NCI-H524 (cell line): ENCODE measurements around the gene SMAD6.

Source experiments
- DNase-seq, 2 experiments: peaks; one replicate each; lab custom pipeline; 2025; lab: John Stamatoyannopoulos, UW

Gene SMAD6

GRCh38 chr15:66703540-66703941 is 1.5 kb downstream of the SMAD6 start:
- DNase-seq: peak in 1 of 2 experiments; percentile 20

- no peak for DNase-seq
Observed at GRCh38 chr15:66704019-66704802, 2.2 kb downstream of the SMAD6 start.

GRCh38 chr15:66704803-66705153 is 2.7 kb downstream of the SMAD6 start:
- no peak for DNase-seq

DNA sequence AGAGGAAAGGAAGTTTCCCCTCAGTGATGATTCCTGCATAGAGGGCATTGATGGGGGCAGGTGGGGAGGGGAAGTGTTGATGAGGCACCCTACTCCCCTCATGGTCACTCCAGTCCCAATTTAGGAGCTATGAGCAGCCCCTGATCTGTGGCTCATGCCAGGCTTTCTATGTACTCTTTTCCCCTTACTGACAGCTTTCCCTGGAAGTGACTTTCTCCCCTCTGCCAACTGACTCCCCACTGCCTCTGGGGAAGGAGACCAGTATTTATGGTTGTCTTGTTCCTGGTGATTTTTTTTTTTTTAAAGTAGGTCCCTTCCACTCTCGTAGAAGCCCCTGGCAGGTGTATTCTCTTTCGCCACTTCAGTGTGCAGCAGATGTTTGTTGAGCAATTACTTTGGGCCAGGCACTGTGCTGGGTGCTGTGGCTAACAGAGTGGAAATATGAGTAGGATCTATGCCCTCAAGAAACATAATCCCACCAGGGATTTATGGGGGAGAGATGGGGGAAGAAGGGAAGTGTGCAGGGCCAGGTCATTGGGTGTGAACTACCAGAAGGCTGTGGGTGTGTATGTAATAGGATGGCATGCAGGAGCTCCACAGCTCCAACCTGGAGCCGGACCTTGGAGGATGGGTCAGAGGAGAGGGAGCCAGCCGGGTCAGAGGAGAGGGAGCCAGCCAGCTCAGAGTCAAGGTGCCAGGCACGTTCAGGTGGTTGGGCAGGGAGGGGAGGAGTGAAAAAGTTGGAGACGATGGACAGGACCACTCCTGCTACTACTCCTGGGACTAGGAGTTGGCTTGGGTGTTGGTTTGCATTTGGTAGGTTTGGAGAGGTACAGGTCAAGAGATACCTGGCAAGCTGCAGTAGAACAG is 3.5 kb downstream of the SMAD6 start:
- peak; percentile 73 to 75 for DNase-seq

- peak in 1 of 2 experiments; percentile 19 for DNase-seq
Observed at GRCh38 chr15:66706225-66706732, 4.2 kb downstream of the SMAD6 start.

DNA sequence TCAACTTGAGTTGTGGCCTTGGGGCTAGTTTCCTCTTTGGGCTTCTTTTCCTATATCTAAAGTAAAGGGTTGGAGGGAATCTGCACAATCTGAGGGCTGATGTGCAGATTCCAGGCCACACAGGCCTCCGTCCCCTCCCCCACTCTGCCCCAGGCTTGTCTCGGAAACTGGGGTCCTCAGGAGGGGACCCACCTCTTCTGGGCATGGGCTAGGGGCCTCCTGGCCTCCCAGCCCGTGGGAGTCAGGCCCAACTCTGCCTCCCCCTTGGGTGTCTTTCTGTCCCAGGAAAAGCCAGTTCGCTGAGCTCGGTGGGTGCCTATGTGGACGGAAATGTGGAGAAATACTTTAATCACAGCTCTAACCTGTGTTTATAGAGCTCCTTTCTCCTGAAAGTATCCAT is 4.8 kb downstream of the SMAD6 start:
- DNase-seq: no peak

DNA sequence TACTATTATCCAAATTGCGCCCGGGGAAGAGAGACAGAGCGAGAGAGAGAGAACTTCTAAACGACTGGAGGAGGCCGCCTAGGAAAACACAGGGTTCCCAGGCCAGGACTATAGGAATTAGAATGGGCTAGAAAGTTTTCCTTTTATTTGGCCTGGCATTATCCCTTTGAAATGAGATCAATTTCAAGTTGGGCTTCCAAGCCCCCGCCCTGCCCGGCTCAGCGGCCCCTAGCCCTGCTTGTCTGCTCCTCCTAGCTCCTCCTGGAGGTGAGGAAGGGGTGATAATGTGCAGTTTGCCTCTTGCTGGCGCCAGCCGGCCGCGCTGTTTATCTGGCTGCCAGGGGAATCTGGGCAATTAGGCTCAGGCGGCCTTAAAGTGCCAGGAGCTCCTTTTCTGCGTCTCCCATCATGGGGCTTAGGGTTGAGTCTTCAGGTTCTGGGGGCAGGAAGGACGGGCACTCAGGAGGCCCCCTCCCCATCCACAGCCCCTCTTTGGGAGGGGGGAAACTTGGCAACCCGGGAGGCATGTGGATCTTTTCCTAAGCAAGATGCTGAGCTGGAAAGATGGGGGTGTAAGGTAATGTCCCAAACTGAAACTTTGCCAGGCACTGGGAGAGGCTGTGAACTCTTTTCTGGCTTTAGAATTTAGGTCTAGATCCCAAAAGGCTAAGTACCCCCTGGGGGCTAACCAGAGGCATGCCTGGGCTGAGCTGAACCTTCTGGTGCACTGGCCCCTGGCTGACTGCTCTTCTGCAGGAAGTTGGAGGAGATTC is 5.5 kb downstream of the SMAD6 start:
- peak; percentile 70 to 84 for DNase-seq

DNA sequence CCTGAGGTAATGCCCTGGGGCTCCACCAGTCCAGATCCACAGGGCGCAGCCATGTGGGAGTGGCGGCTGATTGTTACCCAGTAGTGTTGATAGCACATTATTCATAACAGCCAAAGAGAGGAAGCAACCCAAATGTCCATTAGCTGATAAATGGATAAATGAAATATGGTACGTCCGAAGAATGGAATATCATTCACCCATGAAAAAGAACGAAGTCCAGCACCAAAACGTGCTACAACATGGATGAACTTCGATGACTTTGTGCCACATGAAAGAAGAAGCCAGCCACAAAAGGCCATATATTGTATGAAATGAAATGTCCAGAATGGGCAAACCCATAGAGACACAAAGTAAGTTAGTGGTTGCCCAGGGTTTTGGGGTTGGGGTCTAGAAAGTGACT is 6.4 kb downstream of the SMAD6 start:
- no peak for DNase-seq

GRCh38 chr15:66709884-66710283 is 7.8 kb downstream of the SMAD6 start:
- no peak for DNase-seq

- DNase-seq: no peak
Observed at GRCh38 chr15:66711260-66711659, 9.2 kb downstream of the SMAD6 start.

- no peak for DNase-seq
Observed at GRCh38 chr15:66711862-66712261, 9.8 kb downstream of the SMAD6 start.

DNA sequence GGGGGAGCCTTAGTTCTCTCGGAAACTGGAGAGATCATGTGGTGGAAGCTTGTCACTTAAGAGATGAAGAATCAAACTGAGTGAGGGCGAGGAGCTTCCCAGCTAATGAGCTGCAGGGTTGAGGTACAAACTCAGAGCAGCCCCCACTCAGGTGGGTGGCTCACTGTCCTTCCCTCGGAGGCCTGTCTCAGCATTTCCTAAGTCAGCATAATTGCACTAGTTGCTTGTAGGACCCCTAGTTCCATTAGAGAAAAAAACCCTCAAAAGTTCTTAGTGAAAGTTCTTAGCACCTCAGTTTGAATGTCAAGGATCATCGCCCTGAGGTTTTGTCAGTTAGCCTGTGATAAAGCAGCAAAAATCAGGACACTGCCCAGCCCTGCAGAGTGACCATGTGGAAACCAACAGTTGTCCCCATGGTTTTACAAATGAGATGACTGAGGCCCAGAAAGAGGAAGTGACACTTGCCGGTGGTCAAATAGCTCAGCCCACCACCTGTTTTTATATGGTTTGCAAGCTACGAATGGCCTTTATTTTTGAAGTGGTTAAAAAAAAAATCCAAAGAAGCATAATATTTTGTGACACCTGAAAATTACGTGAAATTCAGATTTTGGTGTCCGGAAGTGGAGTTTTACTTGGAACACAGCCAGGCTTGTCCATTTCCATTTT is 11.9 kb downstream of the SMAD6 start:
- DNase-seq: no peak

DNA sequence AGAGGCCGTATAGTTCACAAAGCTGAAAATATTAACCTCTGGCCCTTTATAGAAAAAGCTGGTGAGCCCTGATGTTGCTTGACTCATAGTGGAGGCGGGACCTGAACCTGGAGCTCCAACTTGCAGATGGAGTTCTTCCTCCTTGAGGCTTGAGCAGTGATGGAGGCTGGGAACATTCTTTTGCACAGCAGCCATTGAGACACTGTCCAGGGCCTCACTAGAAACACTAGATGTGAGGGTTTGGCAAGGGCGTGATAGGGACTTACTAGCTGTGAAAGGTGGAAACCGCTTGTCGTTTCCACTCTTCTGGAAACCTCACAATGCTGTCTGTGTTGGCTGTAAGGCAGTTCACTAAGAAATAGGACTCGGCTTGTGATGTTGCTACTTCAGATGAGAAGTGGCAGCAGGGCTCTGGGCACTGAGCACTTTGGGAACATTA is 12.5 kb downstream of the SMAD6 start:
- no peak for DNase-seq

DNA sequence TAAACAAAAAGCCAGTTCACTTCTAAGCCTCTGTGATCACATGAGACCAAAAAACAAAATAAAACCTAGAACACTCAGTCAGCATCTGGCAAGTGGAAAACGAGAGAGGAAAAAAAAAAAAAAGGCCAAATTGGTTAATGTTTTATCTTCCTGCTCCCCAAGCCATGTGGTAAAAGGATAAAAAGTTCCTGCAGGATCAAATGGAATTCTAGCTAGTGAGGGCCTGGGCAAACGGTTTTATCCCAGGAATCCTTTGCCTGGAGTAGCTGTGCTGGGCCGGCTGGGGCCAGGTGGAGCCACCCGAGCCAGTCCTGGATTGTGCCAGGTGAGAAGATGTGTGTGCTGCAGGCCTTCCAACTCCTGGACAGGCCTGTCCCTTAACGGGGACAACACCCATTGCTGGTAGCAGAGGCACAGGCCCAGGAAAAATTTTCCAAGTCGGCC is 13.2 kb downstream of the SMAD6 start:
- no peak for DNase-seq

- DNase-seq: no peak
Observed at GRCh38 chr15:66715720-66716655, 14.0 kb downstream of the SMAD6 start.

GRCh38 chr15:66716656-66717020 is 14.6 kb downstream of the SMAD6 start:
- no peak for DNase-seq

GRCh38 chr15:66718220-66718988 is 16.4 kb downstream of the SMAD6 start:
- DNase-seq: no peak

- no peak for DNase-seq
Observed at GRCh38 chr15:66719471-66719870, 17.4 kb downstream of the SMAD6 start.

DNA sequence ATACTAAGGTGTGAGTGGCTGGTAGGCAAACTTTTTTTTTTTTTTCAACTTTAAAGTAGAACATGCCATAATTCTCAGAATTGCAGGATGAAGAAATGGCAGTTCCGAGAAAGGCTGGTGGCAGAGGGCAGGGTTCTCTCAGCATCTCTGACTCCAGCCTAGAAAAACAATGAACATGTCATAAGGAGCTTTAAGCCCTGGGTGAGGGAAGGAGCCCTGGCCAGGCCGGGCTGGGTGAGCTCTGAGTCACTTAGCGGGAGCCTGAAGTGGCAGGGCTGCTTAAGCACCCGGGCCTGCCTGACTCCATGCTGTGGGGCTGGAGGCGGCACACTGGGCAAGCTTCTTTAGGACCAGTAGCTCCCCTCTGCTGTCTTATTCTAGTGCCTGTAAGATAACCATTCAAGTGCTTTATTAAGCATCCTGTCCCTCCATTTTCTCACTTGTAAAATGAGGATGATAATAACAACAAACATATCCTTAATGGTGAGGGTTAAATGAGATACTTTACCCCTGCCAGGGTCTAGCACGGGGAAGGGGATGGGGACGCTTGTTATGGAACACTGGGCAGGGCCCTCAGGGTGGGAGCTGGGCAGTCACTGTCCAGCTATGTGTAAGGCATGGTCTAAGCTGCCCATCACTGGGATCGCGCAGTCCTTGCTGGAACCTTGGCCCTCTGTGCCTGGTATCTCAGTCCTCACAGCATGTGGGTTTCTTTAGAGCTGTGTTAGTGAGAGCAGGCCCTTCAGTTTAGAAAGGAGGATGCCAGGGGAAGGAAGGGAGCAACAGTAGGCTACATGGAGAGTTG is 18.4 kb downstream of the SMAD6 start:
- DNase-seq: peak in 1 of 2 experiments; percentile 55
